NCI-H345 treated with DMSO at 0.1 percent for 48 hours (cell line): Measurements from ENCODE around the gene DHX38.
A peak's percentile ranks its signal among the peaks of the same experiment; 100 is the strongest.

ENCODE experiments used
- DNase-seq: peaks from one replicate; lab custom pipeline; 2025; ENCODE audit not compliant: unreplicated experiment; lab: John Stamatoyannopoulos, UW

DHX38 gene

GRCh38 chr16:72120026-72120425 lies 26.4 kb downstream of the DHX38 start:
- no peak for DNase-seq

DNA sequence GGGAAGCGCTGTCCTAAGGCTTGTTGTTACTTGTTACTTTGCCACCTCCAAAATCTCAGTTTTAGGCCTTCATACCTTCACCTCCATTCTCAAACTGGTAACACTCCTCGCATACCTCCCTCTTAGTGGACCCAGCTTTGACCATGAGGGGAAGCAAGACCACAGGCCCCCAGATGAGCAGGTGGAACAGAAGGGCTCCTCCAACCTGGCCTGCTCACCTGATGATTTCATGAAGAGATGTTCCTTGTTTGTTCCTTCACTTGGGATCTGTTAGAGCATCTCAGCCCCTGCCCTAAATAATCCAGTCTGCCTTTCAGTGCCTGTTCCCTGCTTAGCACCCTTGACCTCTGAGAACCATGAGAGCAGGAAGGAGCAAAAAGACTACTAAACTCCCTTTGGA lies 28.7 kb downstream of the DHX38 start:
- no peak for DNase-seq

GRCh38 chr16:72122916-72123315 lies 29.3 kb downstream of the DHX38 start:
- DNase-seq, result no peak

DNA sequence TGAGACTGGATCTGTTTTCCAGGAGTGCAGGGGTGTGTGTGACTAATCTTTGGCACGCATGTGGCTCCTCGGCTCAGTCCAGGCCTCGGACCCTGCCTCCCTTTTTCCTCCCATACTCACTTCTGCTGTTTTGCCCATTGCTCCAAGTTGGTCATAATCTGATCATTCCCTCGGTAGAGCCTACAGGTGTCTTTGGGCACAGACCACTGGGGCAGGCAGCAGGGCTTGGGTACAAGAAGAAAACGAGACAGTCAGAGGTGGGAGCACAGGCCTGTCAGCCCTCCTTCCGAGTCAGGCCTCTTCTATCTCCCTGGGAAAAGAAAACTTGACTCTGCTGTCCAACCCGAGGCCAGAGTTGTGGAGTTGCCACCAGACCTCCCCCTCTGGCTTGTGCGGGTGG lies 29.8 kb downstream of the DHX38 start:
- no peak for DNase-seq

- no peak for DNase-seq
Observed at GRCh38 chr16:72124148-72124547, 30.5 kb downstream of the DHX38 start.

GRCh38 chr16:72124761-72125634 lies 31.4 kb downstream of the DHX38 start:
- peak; percentile 49 for DNase-seq

- no peak for DNase-seq
Observed at GRCh38 chr16:72125635-72126428, 32.2 kb downstream of the DHX38 start.

DNA sequence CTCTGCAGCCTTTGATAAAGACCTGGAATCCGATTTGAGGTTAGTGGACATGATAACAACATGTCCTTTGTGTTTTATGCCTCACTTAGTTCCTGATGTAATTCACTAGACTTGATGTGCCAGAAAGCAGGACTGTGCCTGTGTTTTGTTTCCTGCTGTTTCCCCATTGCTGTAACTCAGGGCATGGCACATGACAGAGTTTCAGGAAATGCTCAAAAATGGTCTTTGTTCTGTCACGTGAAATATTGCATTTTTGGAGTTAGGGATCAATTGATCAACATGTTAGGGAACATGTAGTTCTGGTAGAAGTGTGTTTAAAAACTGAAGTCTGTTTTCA lies 32.8 kb downstream of the DHX38 start:
- DNase-seq, result no peak

DNA sequence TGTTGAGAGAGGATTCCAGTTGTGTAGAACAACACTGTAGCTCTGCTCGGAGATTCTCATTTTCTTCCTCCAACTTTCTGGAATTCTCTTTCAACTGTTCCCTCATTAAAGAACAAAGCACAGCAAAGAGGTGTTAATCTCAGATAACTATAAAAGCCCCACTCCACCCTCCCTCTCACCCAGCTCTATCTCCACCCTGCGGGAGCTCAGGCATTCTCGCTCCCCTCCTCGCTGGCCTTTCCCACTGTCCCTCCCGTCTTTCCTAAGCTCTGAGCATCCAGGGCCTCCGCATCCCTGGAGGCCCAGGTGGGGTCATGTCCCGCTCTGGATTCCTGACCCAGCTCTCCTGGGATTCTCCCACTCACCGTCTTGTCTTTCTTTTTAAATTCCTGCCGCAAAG lies 35.1 kb downstream of the DHX38 start:
- no peak for DNase-seq

DNA sequence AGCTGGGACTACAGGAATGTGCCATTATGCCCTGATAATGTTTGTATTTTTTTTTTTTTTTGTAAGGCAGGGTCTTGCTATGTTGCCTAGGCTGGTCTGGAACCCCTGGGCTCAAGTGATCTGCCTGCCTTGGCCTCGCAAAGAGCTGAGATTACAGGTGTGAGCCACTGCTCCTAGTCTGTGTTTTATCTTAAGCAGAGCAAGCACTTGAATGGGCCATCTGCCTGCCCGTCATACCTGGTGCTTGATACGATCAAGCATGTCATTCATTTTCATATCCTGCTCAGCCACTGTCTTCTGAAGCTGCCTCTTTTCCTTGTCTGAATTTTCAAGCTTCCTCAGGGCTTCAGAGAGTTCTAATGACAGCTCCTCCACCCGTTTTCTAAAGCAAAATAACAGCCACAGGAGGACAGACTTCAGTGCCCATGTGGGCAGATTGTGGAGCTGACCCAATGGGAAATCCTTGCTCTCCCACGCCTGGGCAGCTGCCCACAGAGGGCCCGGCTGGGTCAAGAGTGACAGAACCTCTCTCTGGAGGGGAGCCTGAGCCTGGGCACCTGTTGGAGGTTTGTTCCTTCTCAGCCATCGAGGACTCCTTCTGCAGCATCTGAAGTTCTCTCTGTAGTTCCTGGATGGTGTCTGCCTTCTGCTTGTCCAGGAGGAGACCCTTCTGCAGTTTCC lies 36.5 kb downstream of the DHX38 start:
- no peak for DNase-seq

DNA sequence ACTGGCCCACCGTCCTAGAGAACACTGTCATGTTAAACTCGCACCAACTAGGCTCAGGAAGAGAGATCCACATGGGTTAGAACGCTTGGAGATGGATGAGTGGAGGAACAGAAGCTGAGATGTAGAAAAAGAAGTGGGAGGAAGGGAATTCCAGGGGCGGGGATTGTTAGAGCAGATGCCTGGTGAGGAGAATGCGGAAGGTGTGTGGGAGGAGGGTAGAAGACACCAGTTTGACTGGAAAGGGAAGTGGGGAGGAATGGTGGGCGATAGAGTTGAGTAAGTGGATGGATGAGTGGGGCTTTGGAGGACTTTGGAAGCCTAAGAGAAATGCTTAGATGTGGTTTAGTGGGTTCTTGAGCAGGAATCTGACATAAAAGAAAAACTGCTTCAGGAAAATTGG lies 37.4 kb downstream of the DHX38 start:
- DNase-seq, result no peak

- DNase-seq, result no peak
Observed at GRCh38 chr16:72132726-72133125, 39.1 kb downstream of the DHX38 start.

DNA sequence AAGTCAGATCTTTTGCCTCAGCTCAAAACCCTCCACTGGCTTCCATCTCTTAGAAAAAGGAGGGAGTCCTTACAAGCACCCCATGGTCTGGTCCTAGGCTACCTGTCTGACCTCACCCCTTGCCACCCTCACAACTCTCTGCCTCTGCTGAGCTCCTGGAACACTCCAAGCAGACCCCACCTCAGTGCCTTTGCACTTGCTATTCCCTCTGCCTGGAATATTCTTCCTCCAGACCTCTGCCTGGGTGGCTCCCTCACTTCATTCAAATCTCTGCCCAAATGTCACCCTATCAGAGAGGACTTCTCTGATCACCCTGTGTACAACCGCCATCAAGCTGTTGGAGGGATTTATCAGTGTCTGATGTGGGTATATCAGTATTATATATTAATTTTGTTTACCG lies 40.9 kb downstream of the DHX38 start:
- no peak for DNase-seq

DNA sequence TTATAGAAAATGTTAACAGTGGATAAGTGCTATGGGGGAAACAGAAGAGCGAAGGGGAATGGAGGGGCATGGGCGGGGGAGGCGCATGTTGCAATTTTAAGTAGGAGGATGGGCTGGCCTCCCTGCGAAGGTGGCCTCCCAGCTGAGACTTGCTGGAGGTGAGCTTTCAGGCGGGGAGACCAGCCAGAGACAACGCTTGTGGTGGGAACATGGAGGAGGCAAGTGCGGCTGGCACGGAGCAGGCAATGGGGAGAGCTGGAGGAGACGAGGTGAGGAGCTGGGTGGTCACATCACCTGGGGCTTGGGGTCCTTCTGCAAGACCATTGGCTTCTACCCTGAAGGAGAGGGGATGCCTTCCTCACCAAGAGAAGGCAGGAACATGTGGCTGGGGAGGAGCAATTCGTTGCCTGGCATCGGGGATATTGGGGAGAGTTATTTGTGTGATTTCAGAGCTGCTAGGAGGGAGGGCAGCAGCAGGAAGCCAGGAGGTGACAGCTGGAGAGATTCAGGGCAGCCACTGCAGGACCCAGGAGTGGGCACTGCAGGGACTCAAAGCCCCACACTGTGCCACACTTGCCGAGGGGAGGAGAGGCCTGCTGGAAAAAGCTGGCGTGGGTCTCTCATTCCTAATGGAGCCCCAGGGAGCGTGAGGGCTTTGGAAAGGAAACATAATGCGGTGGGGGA lies 43.9 kb downstream of the DHX38 start:
- DNase-seq, result no peak

GRCh38 chr16:72138064-72138572 lies 44.5 kb downstream of the DHX38 start:
- no peak for DNase-seq

DNA sequence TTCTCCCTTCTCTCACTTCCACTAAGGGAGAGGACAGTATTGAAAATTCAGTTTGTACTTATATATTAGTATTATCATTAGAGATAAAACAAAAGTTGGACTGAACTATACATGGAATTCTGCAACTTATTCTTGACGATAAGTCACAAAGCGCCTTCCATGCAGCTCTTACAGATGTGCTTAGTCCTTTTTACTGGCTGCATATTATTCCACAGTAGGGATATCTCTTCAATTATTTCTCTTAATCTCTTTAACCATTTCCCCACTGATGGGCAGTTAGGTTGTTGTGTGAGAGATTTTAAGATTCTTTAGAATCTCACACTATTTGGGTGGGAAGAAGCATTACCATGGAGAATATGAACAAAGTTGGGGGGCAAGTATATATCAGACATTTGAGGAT lies 46.3 kb downstream of the DHX38 start:
- DNase-seq, result no peak

GRCh38 chr16:72142476-72142875 lies 48.8 kb downstream of the DHX38 start:
- DNase-seq, result no peak

DNA sequence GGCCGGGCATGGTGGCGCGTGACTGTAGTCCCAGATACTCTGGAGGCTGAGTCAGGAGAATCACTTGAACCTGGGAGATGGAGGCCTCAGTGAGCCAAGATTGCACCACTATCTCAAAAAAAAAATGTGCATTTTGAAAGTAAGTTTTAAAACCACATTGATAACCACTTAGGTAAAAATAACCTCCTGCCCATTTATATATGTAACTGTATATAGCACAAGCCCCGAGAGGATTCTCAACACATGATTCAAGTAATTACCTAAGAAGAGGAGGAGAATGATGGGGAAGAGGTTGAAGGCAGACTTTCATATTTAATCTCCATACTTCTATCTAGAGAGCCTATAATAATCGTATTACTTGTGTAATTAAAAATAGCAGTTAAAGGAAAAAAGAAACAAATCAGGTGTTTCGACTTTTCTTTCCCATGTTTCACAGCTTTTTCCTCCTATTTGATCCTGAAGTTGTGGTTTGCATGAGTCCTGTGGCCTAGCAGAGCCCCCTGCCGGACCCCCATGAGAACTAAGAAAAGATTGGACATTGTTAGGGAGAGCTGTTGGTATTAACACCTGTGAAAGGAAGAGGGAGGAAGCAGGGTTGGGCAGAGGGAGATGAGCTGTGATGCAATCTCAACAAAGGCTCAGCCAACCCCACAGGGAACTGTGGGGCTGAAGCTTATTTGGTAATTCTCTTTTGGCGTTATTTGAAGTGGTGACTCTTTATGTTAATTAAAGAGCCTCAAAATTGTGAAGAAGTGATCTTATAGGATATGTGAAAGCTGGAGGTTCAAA lies 56.2 kb downstream of the DHX38 start:
- DNase-seq, result no peak

DNA sequence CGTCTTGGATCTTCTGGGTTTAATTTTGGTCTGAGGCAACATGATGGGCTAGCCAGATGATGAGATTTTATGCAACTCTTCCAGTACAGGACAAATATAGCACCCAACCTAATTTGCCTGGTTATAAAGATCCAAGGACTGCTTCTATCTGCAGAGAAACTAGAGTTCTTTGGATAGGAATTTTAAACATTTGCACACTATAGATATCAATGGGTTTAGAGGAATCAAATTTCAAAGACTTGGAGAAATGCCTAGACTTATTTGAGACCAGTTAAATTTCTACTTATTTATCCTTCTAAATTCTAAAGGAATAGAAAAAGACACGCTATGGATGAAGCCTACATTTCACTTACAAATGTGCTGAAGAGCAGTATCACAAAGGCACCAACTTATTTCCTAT lies 65.7 kb downstream of the DHX38 start:
- no peak for DNase-seq

DNA sequence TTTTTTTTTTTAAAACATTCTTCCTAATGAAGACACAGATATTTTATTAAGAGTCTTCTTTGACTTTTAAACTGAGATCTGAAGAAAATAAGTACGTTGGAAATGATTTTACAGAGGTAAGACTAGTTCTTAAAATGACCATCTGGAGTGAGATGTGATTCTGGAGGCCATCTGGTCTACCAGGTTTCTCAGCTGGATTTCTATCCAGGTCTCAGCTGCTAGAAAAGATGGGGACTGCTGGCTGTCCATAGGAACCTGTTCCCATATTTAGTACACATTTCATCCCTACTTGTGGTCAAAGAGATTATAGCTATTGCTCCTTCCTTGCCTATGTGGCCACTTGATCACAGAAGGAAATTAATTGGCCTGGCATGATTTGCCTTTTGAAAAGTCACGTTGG lies 66.2 kb downstream of the DHX38 start:
- DNase-seq, result no peak
